Thoracic aorta (tissue), 2 donors: ENCODE results near the gene DUS4L. TPM values are rescaled to one million over a fixed set of nuclear protein-coding genes. Genes with fewer than 3 reads are reported as not detected.
A peak's percentile ranks its signal among the peaks of the same experiment; 100 is the strongest.

Experiments used
- ATAC-seq: fragments of 150-250 bp; one replicate; pipeline ENCODE4 v1.8.0; 2017; ENCODE audit warnings: low read depth; ENCODE audit not compliant: insufficient number of reproducible peaks, low FRiP score
- DNase-seq: peaks from one replicate; pipeline ENCODE4 v3.0.0-alpha.2; 2020; ENCODE audit warnings: low spot score
- H3K27ac ChIP-seq, 2 donors: fragments of 200-600 bp; sonication (generic); 1 replicate in 1 of 2; 2 replicates in 1 of 2; pipeline ENCODE4 v1.5.1; 2016; ENCODE audit warnings: mild to moderate bottlenecking in 2 of 2, moderate library complexity in 2 of 2
- H3K27me3 ChIP-seq: fragments of 200-600 bp; sonication (generic); replicated peaks from 2 replicates; pipeline ENCODE4 v1.6.0; 2016; ENCODE audit warnings: mild to moderate bottlenecking; ENCODE audit not compliant: insufficient read depth
- H3K36me3 ChIP-seq: fragments of 200-600 bp; sonication (generic); one replicate; pipeline ENCODE4 v1.5.1; 2016
- H3K4me1 ChIP-seq, 2 donors: fragments of 200-600 bp; sonication (generic); 1 replicate in 1 of 2; 2 replicates in 1 of 2; pipeline versions ENCODE4 v1.5.1 to v1.6.0; 2016; ENCODE audit warnings: low read depth in 2 of 2, mild to moderate bottlenecking in 1 of 2; ENCODE audit not compliant: control insufficient read depth in 1 of 2
- H3K4me3 ChIP-seq: fragments of 200-600 bp; sonication (generic); 2 replicates; pipeline ENCODE4 v1.5.1; 2016; ENCODE audit warnings: mild to moderate bottlenecking
- H3K9me3 ChIP-seq: fragments of 200-600 bp; sonication (generic); 2 replicates; pipeline ENCODE4 v1.5.1; 2016
- CTCF ChIP-seq: fragments of 200-600 bp; sonication (generic); IDR thresholded peaks from one replicate; pipeline ENCODE4 v1.5.1; 2019; ENCODE audit warnings: antibody characterized with exemption
- total RNA-seq, 2 donors: library from RNA; depleted of rRNA; stranded (reverse); fragments of >200 nt; gene quantifications; one replicate each; pipeline versions ENCODE4 v1.1.0 to v1.2.3, GENCODE V29; 2016

DUS4L gene
- 10 to 100 TPM in 1 of 2 donors, 1 to 10 TPM in 1; 4.7 to 10.3 TPM for total RNA-seq

GRCh38 chr7:107563775-107564552 is at the start of gene DUS4L, which contains the start of gene COG5:
TSS of gene DUS4L (plus strand) at chr7:107563971. CDS start at chr7:107567071, 3,100 bp downstream.
TSS of gene COG5 (minus strand) at chr7:107563920. CDS start at chr7:107563896, 24 bp downstream.
- Histone ChIP-seq H3K27me3 (no peaks in the 10 kb centered on the region), H3K4me3 (peak within 1 kb of the TSS; percentile 100), H3K4me1 (peaks cover 20 to 51% of the 10 kb centered on the region in 2 donors), H3K9me3 (no peaks in the 10 kb centered on the region), H3K27ac (peak within 1 kb of the TSS; percentile 94 to 95), H3K36me3 (no peaks in the 10 kb centered on the region)
- DNase-seq (no peak), ATAC-seq (peak; percentile 86)
- no peak for TF ChIP-seq CTCF

- TF ChIP-seq CTCF, result no peak
- Histone ChIP-seq H3K4me3 (no peak overlapping the region), H3K9me3 (no peaks in the 10 kb centered on the region), H3K4me1 (no peaks in the 10 kb centered on the region), H3K36me3 (no peaks in the 10 kb centered on the region), H3K27ac (no peak overlapping the region), H3K27me3 (no peaks in the 10 kb centered on the region)
- ATAC-seq (no peak), DNase-seq (no peak)
Measured at GRCh38 chr7:107526672-107527071, 37.1 kb upstream of the DUS4L start.

GRCh38 chr7:107527196-107527595 is 36.6 kb upstream of the DUS4L start:
- TF ChIP-seq CTCF, result no peak
- DNase-seq (no peak), ATAC-seq (no peak)
- no peaks in the 10 kb centered on the region for H3K36me3 ChIP-seq
- H3K27ac ChIP-seq, result no peak overlapping the region
- H3K4me1 ChIP-seq, result no peaks in the 10 kb centered on the region
- no peak overlapping the region for H3K4me3 ChIP-seq
- H3K9me3 ChIP-seq, result no peaks in the 10 kb centered on the region
- H3K27me3 ChIP-seq, result no peaks in the 10 kb centered on the region

GRCh38 chr7:107528461-107528860 is 35.3 kb upstream of the DUS4L start:
- ATAC-seq, result no peak
- no peaks in the 10 kb centered on the region for H3K36me3 ChIP-seq

More at GRCh38 chr7:107528461-107528860, 35.3 kb upstream of the DUS4L start:
- Histone ChIP-seq H3K4me3 (no peak overlapping the region), H3K9me3 (no peaks in the 10 kb centered on the region), H3K27me3 (no peaks in the 10 kb centered on the region), H3K27ac (no peak overlapping the region), H3K4me1 (no peaks in the 10 kb centered on the region)
- no peak for DNase-seq
- TF ChIP-seq CTCF, result no peak
